Activated T-helper 2 cell treated with anti-CD3 and anti-CD28 coated beads, Interferon-gamma antibody, Interleukin-2, Interleukin-4, amounts not matched to agents 10 μg/mL and 5 μg/mL and 100 μg/mL, durations not matched to agents 14 hours and 24 hours and 36 hours (primary cell): ENCODE measurements around the gene UCP2. TPM values are rescaled to one million over a fixed set of nuclear protein-coding genes. Genes with fewer than 3 reads are reported as not detected.

Experiments used
- DNase-seq: peaks from one replicate; pipeline ENCODE4 v3.0.0; 2021; ENCODE audit warnings: low spot score
- H3K27ac Mint-ChIP-seq: one replicate; pipeline ENCODE4 v1.8.0; 2021; ENCODE audit warnings: mixed read lengths
- H3K27me3 Mint-ChIP-seq: one replicate; pipeline ENCODE4 v1.8.0; 2021; ENCODE audit warnings: low read depth, mixed read lengths
- H3K36me3 Mint-ChIP-seq: one replicate; pipeline ENCODE4 v1.8.0; 2021; ENCODE audit warnings: low read depth, mixed read lengths
- H3K4me1 Mint-ChIP-seq: one replicate; pipeline ENCODE4 v1.8.0; 2021; ENCODE audit warnings: low read depth, mixed read lengths
- H3K4me3 Mint-ChIP-seq: one replicate; pipeline ENCODE4 v1.8.0; 2021; ENCODE audit warnings: low read depth, mild to moderate bottlenecking, moderate library complexity, mixed read lengths
- H3K9me3 Mint-ChIP-seq: one replicate; pipeline ENCODE4 v1.8.0; 2021; ENCODE audit warnings: mixed read lengths
- intact Hi-C: fragments of 100-400 bp; cut with micrococcal nuclease; formaldehyde crosslinking; loops from one replicate; pipeline ENCODE4 v1.15.1; 2023
- total RNA-seq: library from RNA; stranded (reverse); gene quantifications from 2 replicates; pipeline ENCODE4 v1.2.3, GENCODE V29; 2022

Gene UCP2
- total RNA-seq, 1 donor from 2014 or later: 429 TPM

DNA sequence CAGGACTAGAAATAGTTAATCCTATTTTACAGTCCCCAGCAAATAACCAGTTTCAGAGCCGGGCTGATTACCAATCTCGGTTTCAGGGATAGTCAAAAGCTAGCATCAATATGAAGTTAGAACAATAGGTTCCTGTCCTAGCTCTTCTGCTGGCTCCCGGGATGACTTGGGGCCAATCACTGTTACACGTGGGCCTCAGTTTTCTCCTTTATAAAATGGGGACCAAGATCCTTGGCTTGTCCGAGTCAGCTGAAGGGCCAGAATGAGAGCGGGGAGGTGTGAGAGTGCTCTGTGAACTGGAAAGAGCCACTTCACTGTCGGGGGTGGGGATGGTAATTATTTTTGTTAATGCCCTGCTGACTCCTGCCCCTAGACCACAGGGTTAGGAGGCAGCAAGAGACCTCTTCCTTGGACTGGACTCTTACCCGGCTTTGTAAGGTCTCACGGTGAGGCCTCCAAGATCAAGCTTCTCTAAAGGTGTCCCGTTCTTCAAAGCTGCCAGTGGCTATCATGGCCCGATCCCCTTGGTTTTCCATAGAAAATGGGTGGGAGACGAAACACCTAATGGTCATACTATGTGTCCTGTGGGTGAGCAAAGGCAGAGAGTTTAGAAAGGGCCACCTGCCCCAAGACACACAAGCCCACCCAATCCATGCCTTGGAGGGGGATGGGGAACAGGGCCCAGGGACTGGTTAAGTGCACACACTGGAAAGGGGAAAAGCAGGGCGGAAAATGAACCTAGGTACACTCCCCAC lies 1.4 kb downstream of the UCP2 start:
- intact Hi-C loops: loop anchor here (5.0 kb wide), 2 partner anchors 194 to 416 kb away; partner anchors contain the start of genes MRPL48 and PGM2L1
- Mint-ChIP-seq H3K9me3 (no peaks in the 10 kb centered on the region), H3K4me3 (peak overlapping the region; percentile 100), H3K4me1 (peaks cover 51% of the 10 kb centered on the region), H3K27ac (peak overlapping the region; percentile 98), H3K36me3 (peaks cover 64% of the 10 kb centered on the region), H3K27me3 (no peaks in the 10 kb centered on the region)
- no peak for DNase-seq

DNA sequence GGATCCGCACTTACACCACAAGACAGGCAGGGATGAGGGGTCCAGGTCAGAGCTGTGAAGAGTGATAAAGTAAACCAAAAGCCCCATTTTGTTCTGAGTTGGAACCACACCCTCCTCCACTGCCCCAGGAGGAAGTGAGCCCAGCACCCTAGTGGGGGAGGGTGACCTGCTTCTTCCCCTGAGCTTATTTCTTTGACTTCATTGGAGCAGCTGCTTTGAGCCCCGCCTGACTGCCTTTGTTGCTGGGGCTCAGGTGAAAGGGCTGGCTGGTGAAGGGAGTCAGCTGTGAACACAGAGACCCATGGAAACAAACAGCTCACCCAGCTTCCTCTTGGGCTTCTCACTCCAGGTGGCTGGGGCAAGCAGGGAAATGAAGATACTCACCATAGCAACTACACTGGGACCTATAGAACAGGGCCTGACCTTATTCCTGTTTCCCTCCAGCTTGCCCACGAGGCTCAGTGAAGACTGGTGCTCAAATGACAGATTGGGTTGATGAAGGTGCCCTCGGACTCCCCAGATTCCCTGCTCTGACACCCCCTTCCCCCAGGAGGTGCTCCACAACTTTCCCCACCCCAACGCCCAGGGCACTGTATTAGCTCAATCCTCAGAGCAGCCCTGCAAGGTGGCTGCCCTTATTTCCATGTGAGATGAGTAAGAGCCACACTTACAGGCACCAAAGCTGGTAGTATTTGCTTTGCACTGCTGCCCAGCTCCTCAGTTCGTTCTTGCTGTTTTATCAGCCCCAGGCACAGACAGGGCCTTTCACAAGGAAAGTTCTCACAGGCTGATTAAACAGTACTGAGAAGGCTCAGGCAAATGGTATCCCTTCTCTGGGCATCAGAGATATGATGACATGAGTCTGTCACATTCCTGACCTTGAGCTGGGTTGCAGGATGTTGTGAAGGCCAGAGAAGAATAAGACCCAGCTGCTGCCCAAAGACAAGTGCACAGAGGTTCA lies 2.4 kb downstream of the UCP2 start:
- Mint-ChIP-seq H3K36me3 (peaks cover 73% of the 10 kb centered on the region), H3K4me1 (peaks cover 52% of the 10 kb centered on the region), H3K4me3 (peak overlapping the region; percentile 100), H3K27me3 (no peaks in the 10 kb centered on the region), H3K27ac (peak overlapping the region; percentile 98), H3K9me3 (no peaks in the 10 kb centered on the region)
- peak; percentile 81 for DNase-seq
- intact Hi-C loops: loop anchor here (5.0 kb wide), 2 partner anchors 193 to 417 kb away; partner anchors contain the start of genes MRPL48 and PGM2L1

DNA sequence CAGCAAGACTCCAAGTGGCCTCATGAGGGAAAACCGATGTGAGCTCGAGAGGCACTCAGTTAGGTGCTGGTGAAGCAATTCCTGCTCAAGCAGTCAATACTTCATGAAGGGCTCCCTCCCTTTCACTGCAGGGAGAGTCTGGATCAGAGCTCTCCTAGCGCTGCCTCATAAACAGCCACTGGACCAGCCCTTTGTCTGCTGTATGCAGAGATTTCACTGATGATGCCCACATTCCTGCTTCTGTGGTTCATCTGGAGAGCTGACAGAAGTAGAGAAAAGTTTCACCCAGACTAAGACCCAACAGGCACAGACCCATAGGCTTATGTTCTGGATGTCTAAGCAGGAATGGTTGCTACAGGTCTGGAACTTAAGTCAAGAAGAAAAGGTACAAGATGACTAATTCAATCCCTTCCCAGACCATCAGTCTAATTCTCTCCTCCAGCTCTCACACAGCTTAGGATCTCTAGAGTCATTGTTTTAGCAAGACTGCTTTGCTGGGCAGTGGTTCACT lies 4.0 kb downstream of the UCP2 start:
- Mint-ChIP-seq H3K4me1 (peaks cover 55% of the 10 kb centered on the region), H3K27me3 (no peaks in the 10 kb centered on the region), H3K9me3 (no peaks in the 10 kb centered on the region), H3K36me3 (peaks cover 90% of the 10 kb centered on the region), H3K27ac (peak overlapping the region; percentile 83), H3K4me3 (peak overlapping the region; percentile 73)
- intact Hi-C loops: no loop called here
- DNase-seq: no peak

DNA sequence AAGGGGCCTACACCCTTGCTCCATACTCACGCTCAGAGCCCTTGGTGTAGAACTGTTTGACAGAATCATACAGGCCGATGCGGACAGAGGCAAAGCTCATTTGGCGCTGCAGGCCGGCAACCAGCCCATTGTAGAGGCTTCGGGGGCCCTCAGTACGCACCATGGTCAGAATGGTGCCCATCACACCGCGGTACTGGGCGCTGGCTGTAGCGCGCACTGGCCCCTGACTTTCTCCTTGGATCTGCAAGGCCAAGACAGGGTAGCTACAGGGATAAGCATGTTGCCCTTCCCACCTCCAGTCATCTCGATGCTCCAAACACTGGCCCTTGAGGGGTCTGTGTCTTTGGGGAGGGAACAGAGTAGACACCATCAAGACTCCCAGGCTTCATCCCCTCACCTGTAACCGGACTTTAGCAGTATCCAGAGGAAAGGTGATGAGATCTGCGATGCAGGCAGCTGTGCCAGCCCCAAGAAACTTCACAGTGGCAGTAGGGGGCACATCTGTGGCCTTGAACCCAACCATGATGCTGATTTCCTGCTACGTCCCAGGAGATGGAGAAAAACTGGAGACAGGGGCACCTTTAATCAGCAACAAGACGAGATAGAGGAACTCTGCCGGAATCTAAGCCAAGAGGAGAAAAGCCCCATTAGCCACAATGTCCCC lies 4.7 kb downstream of the UCP2 start:
- Mint-ChIP-seq H3K36me3 (peaks cover 91% of the 10 kb centered on the region), H3K4me1 (peaks cover 57% of the 10 kb centered on the region), H3K9me3 (no peaks in the 10 kb centered on the region), H3K27ac (peak overlapping the region; percentile 83), H3K4me3 (no peak overlapping the region), H3K27me3 (no peaks in the 10 kb centered on the region)
- intact Hi-C loops: no loop called here
- DNase-seq: no peak

DNA sequence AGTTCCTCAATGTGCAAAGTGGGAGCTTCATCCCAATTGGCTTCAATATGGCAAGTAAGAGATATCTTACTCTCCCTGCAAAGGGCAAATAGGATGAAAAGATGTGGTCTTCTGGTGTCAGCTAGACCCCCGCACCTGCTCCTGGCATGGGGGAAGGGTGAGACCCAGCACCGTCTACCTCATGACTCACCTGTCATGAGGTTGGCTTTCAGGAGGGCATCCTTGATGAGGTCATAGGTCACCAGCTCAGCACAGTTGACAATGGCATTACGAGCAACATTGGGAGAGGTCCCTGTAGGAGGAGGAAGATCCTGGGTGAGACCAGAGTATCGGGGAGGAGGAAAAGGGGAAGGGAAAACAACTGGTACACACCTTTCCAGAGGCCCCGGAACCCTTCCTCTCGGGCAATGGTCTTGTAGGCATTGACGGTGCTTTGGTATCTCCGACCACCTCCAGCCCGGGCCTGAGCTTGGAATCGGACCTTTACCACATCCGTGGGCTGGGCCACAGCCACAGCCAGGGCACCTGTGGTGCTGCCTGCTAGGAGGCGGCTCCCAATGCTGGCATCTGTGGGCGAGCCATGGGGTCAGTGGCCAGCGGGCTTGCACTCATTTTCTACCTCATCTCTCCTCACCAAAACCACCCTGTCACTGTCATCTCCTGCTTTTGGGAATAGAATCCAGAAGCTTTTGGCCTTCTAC lies 6.0 kb downstream of the UCP2 start:
- H3K36me3 Mint-ChIP-seq: peaks cover 90% of the 10 kb centered on the region
- no peak overlapping the region for H3K4me3 Mint-ChIP-seq
- H3K4me1 Mint-ChIP-seq: peaks cover 67% of the 10 kb centered on the region
- H3K27me3 Mint-ChIP-seq: no peaks in the 10 kb centered on the region
- intact Hi-C loops: no loop called here
- peak overlapping the region; percentile 54 for H3K27ac Mint-ChIP-seq
- DNase-seq: no peak
- no peaks in the 10 kb centered on the region for H3K9me3 Mint-ChIP-seq

DNA sequence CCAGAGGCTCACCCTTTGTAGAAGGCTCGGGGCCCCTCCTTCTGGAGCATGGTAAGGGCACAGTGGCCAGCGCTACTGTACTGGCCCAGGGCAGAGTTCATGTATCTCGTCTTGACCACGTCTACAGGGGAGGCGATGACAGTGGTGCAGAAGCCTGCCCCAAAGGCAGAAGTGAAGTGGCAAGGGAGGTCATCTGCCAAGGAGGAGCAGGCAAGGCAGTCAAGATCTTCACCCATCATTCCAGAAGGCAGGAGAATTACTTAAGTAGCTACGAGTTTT lies 7.2 kb downstream of the UCP2 start:
- H3K36me3 Mint-ChIP-seq: peaks cover 78% of the 10 kb centered on the region
- H3K27ac Mint-ChIP-seq: peak overlapping the region; percentile 68

DNA sequence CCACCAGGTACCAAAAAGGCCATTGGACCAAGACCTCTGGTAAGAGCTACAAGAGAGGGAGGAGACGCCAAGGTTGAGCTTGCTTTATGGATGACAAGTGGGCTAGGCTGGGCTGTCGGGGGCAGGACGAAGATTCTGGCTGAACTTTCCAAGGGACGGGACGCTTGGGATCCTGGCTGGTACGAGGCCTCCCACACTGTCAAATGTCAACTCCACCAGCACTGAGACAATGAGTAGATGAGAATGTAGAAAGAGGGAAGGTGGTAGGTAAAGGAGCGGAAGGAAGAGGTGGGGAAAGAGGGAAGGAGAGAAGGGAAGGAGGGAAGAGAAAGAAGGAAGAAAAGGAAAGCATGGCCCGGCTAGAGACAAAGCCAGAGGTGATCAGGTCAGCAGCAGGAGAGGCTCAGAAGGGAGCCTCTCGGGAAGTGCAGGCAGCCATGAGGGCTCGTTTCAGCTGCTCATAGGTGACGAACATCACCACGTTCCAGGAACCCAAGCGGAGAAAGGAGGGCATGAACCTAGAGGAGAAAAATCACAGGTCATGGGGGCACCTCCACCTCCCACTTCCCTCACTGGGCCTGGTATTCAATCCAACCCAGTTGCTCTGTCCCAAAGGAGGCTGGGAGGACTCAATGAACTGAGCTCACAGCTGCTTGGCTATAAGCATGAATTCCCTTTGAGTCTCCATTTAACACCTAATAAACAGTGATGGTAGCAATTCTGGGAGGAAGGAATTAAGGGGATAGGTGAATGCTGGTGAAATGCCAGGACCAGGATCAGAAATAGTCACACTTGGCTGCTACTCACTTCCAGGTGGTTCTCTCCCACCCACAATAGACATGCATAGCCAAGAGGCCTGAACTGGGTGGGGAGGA lies 7.8 kb downstream of the UCP2 start:
- Mint-ChIP-seq H3K4me1 (peaks cover 69% of the 10 kb centered on the region), H3K4me3 (peak overlapping the region; percentile 27), H3K36me3 (peaks cover 72% of the 10 kb centered on the region), H3K9me3 (no peaks in the 10 kb centered on the region), H3K27ac (peak overlapping the region; percentile 85), H3K27me3 (no peaks in the 10 kb centered on the region)
- intact Hi-C loops: loop anchor here (1.0 kb wide), 1 partner anchor 8 kb away; no protein-coding TSS in a partner anchor
- no peak for DNase-seq

More for the DNA sequence above, 7.2 kb downstream of the UCP2 start:
- no peak for DNase-seq
- Mint-ChIP-seq H3K9me3 (no peaks in the 10 kb centered on the region), H3K4me1 (peaks cover 69% of the 10 kb centered on the region), H3K4me3 (no peak overlapping the region), H3K27me3 (no peaks in the 10 kb centered on the region)
- intact Hi-C loops: no loop called here

DNA sequence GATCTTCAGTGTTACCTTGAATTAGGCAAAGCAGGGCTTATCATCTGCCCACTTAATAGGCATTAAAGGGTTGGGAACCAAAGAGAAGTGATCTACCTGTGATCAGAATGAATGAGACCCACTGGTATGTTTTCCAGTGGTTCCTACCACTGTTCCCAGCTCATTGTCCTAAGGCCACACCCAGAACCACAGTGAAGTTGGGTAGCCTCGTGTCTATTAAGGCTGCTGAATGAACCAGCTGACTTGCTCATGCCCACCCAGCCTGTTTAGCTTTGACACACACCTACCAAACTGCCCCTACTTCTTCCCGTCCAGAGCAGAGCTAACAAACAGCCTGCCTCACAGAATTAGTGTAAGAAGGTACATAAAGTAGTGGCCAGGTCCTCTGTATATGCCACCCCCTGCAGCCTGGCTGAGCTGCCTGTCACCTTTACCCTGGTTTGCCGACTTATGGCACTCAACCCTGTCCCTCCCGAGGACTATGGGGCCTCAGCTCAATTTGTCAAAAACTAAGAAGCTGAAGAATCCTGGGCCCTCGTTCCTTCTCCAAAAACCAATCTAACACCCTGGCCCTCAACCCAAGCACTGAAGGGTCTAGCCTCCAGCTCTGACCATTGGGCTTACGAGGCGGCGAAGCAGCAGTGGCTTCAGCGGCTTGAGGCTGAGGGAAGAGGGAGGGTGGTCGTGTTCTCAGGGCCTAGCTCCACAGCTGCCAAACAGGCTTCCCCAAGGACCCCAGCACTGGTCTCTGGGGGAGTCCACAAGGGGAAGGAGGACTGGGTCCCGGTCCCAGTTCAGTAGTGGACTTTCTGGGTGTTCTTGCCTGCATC lies 9.8 kb downstream of the UCP2 start:
- peak overlapping the region; percentile 85 for H3K27ac Mint-ChIP-seq
- DNase-seq: no peak
- no peaks in the 10 kb centered on the region for H3K9me3 Mint-ChIP-seq
- intact Hi-C loops: no loop called here
- no peaks in the 10 kb centered on the region for H3K27me3 Mint-ChIP-seq
- H3K4me1 Mint-ChIP-seq: peaks cover 69% of the 10 kb centered on the region
- H3K36me3 Mint-ChIP-seq: peaks cover 52% of the 10 kb centered on the region
- no peak overlapping the region for H3K4me3 Mint-ChIP-seq

DNA sequence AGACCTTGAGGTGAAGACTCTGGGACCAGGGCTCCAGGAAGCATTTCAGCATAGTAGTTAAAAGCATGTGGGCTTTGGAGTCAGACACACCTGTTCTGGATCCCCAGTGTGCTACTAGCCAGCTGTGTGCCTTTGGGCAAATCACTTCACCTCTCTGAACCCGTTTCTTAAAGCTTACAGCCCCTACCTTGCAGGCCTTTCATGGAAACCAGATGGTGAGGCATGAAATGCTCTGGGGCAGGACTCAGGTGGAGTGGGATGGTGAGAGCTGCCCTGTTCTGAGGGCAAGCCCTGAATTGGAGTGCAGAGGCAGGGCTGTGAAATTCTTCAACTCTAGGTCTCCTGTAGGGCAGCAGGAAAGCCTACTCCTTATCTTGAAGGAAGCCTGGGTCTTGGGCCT lies 10.5 kb downstream of the UCP2 start:
- no peak for DNase-seq
- intact Hi-C loops: no loop called here

DNA sequence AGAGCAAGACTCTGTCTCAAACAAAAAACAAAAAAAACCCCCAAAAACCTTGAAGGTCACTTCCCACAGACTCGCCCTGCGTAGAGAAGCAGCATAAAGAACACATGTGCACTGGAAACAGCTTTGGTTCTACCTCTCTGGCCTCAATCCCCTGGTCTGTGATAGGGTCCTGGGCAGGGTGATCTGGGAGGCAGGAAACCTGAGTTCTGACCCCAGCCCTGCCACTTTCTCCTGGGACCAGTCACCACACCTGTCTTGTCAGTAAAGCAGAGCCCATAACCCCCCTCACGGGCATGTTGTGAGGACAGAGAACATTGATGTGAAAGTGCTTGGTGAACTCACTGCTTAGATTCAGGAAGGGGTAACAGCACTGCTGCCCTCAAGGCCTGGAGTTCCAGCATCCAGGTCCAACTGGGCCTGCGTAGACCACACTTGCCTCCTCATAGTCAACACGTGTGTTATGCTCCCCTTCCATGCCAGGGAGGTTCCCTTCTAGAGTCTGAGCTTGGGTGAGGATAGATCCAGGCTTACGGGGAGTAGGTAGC lies 11.4 kb downstream of the UCP2 start:
- Mint-ChIP-seq H3K4me1 (peaks cover 59% of the 10 kb centered on the region), H3K27ac (peak overlapping the region; percentile 76), H3K36me3 (peaks cover 37% of the 10 kb centered on the region), H3K4me3 (no peak overlapping the region), H3K27me3 (no peaks in the 10 kb centered on the region), H3K9me3 (no peaks in the 10 kb centered on the region)
- DNase-seq: no peak
- intact Hi-C loops: no loop called here

More for the DNA sequence above, 10.5 kb downstream of the UCP2 start:
- H3K36me3 Mint-ChIP-seq: peaks cover 46% of the 10 kb centered on the region
- H3K4me1 Mint-ChIP-seq: peaks cover 66% of the 10 kb centered on the region
- H3K4me3 Mint-ChIP-seq: no peak overlapping the region
- no peaks in the 10 kb centered on the region for H3K27me3 Mint-ChIP-seq
- H3K9me3 Mint-ChIP-seq: no peaks in the 10 kb centered on the region
- peak overlapping the region; percentile 61 for H3K27ac Mint-ChIP-seq
